Peyer's patch (tissue), 4 donors: ENCODE measurements around the gene KLK7.

ENCODE experiments used
- CTCF ChIP-seq, 6 experiments: fragments of 450-650 bp in 4 of 6; fragments of 200-600 bp in 2 of 6; sonication (generic) in 1 of 6; IDR thresholded peaks; one replicate each; pipeline ENCODE4 v1.5.1; 2017 to 2019; ENCODE audit warnings: antibody characterized with exemption in 6 of 6, mild to moderate bottlenecking in 3 of 6, moderate library complexity in 1 of 6
- POLR2A ChIP-seq, 2 donors: fragments of 450-650 bp; IDR thresholded peaks; one replicate each; pipeline ENCODE4 v1.5.1; 2017; ENCODE audit warnings: antibody characterized with exemption in 2 of 2, mild to moderate bottlenecking in 2 of 2, moderate library complexity in 2 of 2

- TF ChIP-seq CTCF (IDR thresholded peaks at IDR 0.05) (no peak), POLR2A (IDR thresholded peaks at IDR 0.05) (no peak)
Measured at GRCh38 chr19:50994129-50994528, 10.4 kb upstream of the KLK7 start.
